ENCODE measurements around the gene NTM.

GRCh38 chr11:131662317-131662972, 292.0 kb downstream of the NTM start:
- TF ChIP-seq HDGF (IDR thresholded peaks at IDR 0.05; ENCODE audit: borderline replicate concordance) (no peak), FOXM1 (IDR thresholded peaks at IDR 0.05; ENCODE audit: borderline replicate concordance) (no peak), ARNT (IDR thresholded peaks at IDR 0.05) (no peak), BHLHE40 (IDR thresholded peaks at IDR 0.05; ENCODE audit: borderline replicate concordance) (no peak), LEF1 (IDR thresholded peaks at IDR 0.05; ENCODE audit: borderline replicate concordance) (no peak), ZNF384 (IDR thresholded peaks at IDR 0.05) (no peak), TARDBP (IDR thresholded peaks at IDR 0.05) (no peak), L3MBTL2 (conservative IDR thresholded peaks at IDR 0.05) (no peak), ELF4 (IDR thresholded peaks at IDR 0.05) (no peak), SP1 (IDR thresholded peaks at IDR 0.05) (no peak), FOXK2 (IDR thresholded peaks at IDR 0.05) (no peak), PKNOX1 (IDR thresholded peaks at IDR 0.05) (no peak), FOXA1 (IDR thresholded peaks at IDR 0.05) (no peak), CTBP1 (IDR thresholded peaks at IDR 0.05; ENCODE audit: borderline replicate concordance) (no peak)
